ENCODE results near the gene TMCC3. TPM values are rescaled to one million over a fixed set of nuclear protein-coding genes. Genes with fewer than 3 reads are reported as not detected.

The TMCC3 gene
- total and polyA plus RNA-seq, 9 of the 15 experiments (the other 6 are each of a cell fraction or from before 2014, with no cell fraction given) = not detected

DNA sequence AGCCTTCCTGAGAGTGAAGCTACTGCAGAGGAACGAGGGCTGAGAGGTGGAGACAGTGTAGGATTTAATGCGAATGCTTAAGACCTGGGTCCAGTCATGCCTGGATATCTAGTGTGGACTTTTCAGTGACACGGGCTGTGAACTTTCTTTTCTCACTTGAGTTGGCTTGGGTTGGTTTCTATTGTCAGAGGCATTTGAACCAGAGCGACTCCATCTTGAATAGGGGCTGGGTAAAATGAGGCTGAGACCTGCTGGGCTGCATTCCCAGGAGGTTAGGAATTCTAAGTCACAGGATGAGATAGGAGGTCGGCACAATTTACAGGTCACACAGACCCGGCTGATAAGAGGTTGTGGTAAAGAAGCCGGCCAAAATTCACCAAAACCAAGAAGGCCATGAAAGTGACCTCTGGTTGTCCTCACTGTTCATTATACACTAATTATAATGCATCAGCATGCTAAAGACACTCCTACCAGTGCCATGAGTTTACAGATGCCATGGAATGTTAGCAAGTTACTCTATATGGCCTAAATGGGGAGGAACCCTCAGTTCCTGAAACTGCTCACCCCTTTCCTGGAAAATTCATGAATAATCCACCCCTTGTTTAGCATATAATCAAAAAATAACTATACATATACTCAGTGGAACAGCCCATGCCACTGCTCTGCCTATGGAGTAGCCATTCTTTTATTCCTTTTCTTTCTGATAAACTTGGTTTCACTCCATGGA lies 34.2 kb upstream of the TMCC3 start (continued):
- TF ChIP-seq NR4A1 (CRISPR knock-in tag; IDR thresholded peaks at IDR 0.05) (no peak), NR4A1 (tag; IDR thresholded peaks at IDR 0.05) (peak; percentile 87), ZNF717 (CRISPR knock-in tag; IDR thresholded peaks at IDR 0.05) (no peak), ZBTB1 (CRISPR knock-in tag; IDR thresholded peaks at IDR 0.05; ENCODE audit: borderline replicate concordance, low read depth) (no peak), ZFP1 (CRISPR knock-in tag; IDR thresholded peaks at IDR 0.05) (peak; percentile 38; the same call in 1 of the 2 replicates), ZNF79 (CRISPR knock-in tag; IDR thresholded peaks at IDR 0.05; ENCODE audit: low read depth) (peak; percentile 59; the same call in 1 of the 2 replicates), ZNF354B (CRISPR knock-in tag; IDR thresholded peaks at IDR 0.05) (no peak), MCM5 (IDR thresholded peaks at IDR 0.05; ENCODE audit: low read depth) (no peak), ZBTB17 (CRISPR knock-in tag; IDR thresholded peaks at IDR 0.05) (0 out of 2 replicates have a peak, but pooled peaks have one; percentile 39), SMARCE1 (IDR thresholded peaks at IDR 0.05) (no peak), SMARCA4 (IDR thresholded peaks at IDR 0.05) (no peak), U2AF2 (optimal IDR thresholded peaks at IDR 0.05; ENCODE audit: low read depth, low read length) (no peak), BCL6 (CRISPR knock-in tag; IDR thresholded peaks at IDR 0.05) (peak; percentile 47; the same call in 1 of the 2 replicates), ZEB2 (IDR thresholded peaks at IDR 0.05) (no peak), E2F3 (CRISPR knock-in tag; IDR thresholded peaks at IDR 0.05) (peak; percentile 82; the same call in 1 of the 2 replicates), DMBX1 (CRISPR knock-in tag; IDR thresholded peaks at IDR 0.05; ENCODE audit: borderline replicate concordance) (peak; percentile 66; the same call in 1 of the 2 replicates), KLF6 (CRISPR knock-in tag; IDR thresholded peaks at IDR 0.05; ENCODE audit: borderline replicate concordance) (peak; percentile 32; the same call in 1 of the 2 replicates), ZNF583 (CRISPR knock-in tag; IDR thresholded peaks at IDR 0.05) (peak; percentile 45; the same call in 1 of the 2 replicates)
- TF ChIP-seq, protein P1, sequence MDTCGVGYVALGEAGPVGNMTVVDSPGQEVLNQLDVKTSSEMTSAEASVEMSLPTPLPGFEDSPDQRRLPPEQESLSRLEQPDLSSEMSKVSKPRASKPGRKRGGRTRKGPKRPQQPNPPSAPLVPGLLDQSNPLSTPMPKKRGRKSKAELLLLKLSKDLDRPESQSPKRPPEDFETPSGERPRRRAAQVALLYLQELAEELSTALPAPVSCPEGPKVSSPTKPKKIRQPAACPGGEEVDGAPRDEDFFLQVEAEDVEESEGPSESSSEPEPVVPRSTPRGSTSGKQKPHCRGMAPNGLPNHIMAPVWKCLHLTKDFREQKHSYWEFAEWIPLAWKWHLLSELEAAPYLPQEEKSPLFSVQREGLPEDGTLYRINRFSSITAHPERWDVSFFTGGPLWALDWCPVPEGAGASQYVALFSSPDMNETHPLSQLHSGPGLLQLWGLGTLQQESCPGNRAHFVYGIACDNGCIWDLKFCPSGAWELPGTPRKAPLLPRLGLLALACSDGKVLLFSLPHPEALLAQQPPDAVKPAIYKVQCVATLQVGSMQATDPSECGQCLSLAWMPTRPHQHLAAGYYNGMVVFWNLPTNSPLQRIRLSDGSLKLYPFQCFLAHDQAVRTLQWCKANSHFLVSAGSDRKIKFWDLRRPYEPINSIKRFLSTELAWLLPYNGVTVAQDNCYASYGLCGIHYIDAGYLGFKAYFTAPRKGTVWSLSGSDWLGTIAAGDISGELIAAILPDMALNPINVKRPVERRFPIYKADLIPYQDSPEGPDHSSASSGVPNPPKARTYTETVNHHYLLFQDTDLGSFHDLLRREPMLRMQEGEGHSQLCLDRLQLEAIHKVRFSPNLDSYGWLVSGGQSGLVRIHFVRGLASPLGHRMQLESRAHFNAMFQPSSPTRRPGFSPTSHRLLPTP (IDR thresholded peaks at IDR 0.05; ENCODE audit: borderline replicate concordance, extremely low read depth, insufficient read length) = no peak
- TF ChIP-seq, protein P2, sequence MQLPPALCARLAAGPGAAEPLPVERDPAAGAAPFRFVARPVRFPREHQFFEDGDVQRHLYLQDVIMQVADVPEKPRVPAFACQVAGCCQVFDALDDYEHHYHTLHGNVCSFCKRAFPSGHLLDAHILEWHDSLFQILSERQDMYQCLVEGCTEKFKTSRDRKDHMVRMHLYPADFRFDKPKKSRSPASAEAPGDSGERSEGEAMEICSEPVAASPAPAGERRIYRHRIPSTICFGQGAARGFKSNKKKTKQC (CRISPR knock-in tag; IDR thresholded peaks at IDR 0.05) = no peak
- TF ChIP-seq, protein P3, sequence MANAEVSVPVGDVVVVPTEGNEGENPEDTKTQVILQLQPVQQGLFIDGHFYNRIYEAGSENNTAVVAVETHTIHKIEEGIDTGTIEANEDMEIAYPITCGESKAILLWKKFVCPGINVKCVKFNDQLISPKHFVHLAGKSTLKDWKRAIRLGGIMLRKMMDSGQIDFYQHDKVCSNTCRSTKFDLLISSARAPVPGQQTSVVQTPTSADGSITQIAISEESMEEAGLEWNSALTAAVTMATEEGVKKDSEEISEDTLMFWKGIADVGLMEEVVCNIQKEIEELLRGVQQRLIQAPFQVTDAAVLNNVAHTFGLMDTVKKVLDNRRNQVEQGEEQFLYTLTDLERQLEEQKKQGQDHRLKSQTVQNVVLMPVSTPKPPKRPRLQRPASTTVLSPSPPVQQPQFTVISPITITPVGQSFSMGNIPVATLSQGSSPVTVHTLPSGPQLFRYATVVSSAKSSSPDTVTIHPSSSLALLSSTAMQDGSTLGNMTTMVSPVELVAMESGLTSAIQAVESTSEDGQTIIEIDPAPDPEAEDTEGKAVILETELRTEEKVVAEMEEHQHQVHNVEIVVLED (CRISPR knock-in tag; IDR thresholded peaks at IDR 0.05) = no peak
- TF ChIP-seq, protein P4, sequence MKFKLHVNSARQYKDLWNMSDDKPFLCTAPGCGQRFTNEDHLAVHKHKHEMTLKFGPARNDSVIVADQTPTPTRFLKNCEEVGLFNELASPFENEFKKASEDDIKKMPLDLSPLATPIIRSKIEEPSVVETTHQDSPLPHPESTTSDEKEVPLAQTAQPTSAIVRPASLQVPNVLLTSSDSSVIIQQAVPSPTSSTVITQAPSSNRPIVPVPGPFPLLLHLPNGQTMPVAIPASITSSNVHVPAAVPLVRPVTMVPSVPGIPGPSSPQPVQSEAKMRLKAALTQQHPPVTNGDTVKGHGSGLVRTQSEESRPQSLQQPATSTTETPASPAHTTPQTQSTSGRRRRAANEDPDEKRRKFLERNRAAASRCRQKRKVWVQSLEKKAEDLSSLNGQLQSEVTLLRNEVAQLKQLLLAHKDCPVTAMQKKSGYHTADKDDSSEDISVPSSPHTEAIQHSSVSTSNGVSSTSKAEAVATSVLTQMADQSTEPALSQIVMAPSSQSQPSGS (CRISPR knock-in tag; IDR thresholded peaks at IDR 0.05) = no peak
- TF ChIP-seq, protein P5, sequence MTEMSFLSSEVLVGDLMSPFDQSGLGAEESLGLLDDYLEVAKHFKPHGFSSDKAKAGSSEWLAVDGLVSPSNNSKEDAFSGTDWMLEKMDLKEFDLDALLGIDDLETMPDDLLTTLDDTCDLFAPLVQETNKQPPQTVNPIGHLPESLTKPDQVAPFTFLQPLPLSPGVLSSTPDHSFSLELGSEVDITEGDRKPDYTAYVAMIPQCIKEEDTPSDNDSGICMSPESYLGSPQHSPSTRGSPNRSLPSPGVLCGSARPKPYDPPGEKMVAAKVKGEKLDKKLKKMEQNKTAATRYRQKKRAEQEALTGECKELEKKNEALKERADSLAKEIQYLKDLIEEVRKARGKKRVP (CRISPR knock-in tag; IDR thresholded peaks at IDR 0.05) = 0 out of 2 replicates have a peak, but pooled peaks have one; percentile 28

All from K562 (cell line).